Ishikawa (cell line): ENCODE measurements around the gene PNMA5.

Experiments
- CEBPB ChIP-seq: IDR thresholded peaks from 2 replicates; pipeline ENCODE4 v1.6.1; 2012
- CREB1 ChIP-seq: IDR thresholded peaks from 2 replicates; pipeline ENCODE4 v1.6.1; 2012; ENCODE audit warnings: low read depth
- EGR1 ChIP-seq: IDR thresholded peaks from 2 replicates; pipeline ENCODE4 v1.6.1; 2012
- EP300 ChIP-seq: IDR thresholded peaks from 2 replicates; pipeline ENCODE4 v1.6.1; 2012; ENCODE audit warnings: borderline replicate concordance
- FOXM1 ChIP-seq: IDR thresholded peaks from 2 replicates; pipeline ENCODE4 v1.6.1; 2012; ENCODE audit warnings: low read depth, borderline replicate concordance
- NFIC ChIP-seq: IDR thresholded peaks from 2 replicates; pipeline ENCODE4 v1.6.1; 2012
- RAD21 ChIP-seq: IDR thresholded peaks from 2 replicates; pipeline ENCODE4 v1.6.1; 2012; ENCODE audit warnings: low read depth
- TAF1 ChIP-seq: IDR thresholded peaks from 2 replicates; pipeline ENCODE4 v1.6.1; 2012; ENCODE audit warnings: low read depth, mild to moderate bottlenecking
- TCF12 ChIP-seq: IDR thresholded peaks from 2 replicates; pipeline ENCODE4 v1.6.1; 2012; ENCODE audit warnings: low read depth
- TEAD4 ChIP-seq: IDR thresholded peaks from 2 replicates; pipeline ENCODE4 v1.6.1; 2012
- YY1 ChIP-seq: IDR thresholded peaks from 2 replicates; pipeline ENCODE4 v1.6.1; 2012; ENCODE audit warnings: low read depth
- ZBTB7A ChIP-seq: IDR thresholded peaks from 2 replicates; pipeline ENCODE4 v1.6.1; 2012; ENCODE audit warnings: low read depth
- TF ChIP-seq, protein P1 (sequence below): IDR thresholded peaks from 2 replicates; pipeline ENCODE4 v1.6.1; 2012
- TF ChIP-seq, protein P2 (sequence below): IDR thresholded peaks from 2 replicates; pipeline ENCODE4 v1.6.1; 2012
- TF ChIP-seq, protein P3 (sequence below): IDR thresholded peaks from 2 replicates; pipeline ENCODE4 v1.6.1; 2012; ENCODE audit warnings: low read depth, mild to moderate bottlenecking

PNMA5 gene

DNA sequence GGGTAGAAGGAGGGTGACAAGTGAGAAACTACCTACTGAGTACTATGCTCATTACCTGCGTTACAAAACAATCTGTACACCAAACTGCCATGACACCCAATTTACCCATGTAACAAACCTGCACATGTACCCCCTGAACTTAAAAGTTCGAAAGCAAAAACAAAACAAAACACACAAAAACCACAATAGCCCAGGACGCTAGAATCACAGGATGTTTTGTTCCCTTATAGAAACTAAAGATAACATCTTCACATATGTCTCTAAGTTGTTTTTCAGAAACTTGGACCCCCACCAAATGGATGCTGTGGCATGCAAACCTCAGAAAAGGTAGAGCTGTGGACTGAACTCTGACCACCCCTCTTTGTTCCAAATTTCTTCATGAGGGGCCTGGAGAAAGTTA is 25.2 kb upstream of the PNMA5 start:
- TF ChIP-seq ZBTB7A (no peak), CEBPB (no peak), RAD21 (no peak), FOXM1 (no peak), TAF1 (no peak)
- TF ChIP-seq, protein P1, sequence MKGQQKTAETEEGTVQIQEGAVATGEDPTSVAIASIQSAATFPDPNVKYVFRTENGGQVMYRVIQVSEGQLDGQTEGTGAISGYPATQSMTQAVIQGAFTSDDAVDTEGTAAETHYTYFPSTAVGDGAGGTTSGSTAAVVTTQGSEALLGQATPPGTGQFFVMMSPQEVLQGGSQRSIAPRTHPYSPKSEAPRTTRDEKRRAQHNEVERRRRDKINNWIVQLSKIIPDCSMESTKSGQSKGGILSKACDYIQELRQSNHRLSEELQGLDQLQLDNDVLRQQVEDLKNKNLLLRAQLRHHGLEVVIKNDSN, result no peak

DNA sequence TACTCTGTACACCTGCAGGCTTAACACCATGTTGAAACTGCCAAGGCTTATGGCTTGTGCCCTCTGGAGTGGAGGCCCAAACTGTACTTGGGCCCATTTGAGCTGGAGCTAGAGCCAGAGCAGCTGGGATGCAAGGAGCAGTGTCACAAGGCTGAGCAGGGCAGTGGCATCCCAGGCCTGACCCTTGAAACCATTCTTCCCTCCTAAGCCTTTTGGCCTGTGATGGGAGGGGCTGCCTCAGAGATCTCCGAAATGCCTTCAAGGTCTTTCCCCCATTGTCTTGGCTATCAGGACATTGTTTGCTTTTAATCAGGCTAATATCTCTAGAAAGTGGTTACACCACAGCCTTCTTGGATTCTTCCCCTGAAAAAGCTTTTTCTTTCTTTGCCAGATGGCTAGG is 10.9 kb upstream of the PNMA5 start:
- no peak for TF ChIP-seq YY1
- TF ChIP-seq EGR1, result no peak
- TF ChIP-seq TCF12, result no peak
- TF ChIP-seq EP300, result no peak
- no peak for TF ChIP-seq FOXM1
- no peak for TF ChIP-seq ZBTB7A
- no peak for TF ChIP-seq NFIC
- TF ChIP-seq, protein P2, sequence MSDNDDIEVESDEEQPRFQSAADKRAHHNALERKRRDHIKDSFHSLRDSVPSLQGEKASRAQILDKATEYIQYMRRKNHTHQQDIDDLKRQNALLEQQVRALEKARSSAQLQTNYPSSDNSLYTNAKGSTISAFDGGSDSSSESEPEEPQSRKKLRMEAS, result no peak
- TF ChIP-seq, protein P1, result no peak
- TF ChIP-seq TEAD4, result no peak
- TF ChIP-seq RAD21, result no peak
- no peak for TF ChIP-seq CREB1
- no peak for TF ChIP-seq TAF1
- no peak for TF ChIP-seq CEBPB
- TF ChIP-seq, protein P3, sequence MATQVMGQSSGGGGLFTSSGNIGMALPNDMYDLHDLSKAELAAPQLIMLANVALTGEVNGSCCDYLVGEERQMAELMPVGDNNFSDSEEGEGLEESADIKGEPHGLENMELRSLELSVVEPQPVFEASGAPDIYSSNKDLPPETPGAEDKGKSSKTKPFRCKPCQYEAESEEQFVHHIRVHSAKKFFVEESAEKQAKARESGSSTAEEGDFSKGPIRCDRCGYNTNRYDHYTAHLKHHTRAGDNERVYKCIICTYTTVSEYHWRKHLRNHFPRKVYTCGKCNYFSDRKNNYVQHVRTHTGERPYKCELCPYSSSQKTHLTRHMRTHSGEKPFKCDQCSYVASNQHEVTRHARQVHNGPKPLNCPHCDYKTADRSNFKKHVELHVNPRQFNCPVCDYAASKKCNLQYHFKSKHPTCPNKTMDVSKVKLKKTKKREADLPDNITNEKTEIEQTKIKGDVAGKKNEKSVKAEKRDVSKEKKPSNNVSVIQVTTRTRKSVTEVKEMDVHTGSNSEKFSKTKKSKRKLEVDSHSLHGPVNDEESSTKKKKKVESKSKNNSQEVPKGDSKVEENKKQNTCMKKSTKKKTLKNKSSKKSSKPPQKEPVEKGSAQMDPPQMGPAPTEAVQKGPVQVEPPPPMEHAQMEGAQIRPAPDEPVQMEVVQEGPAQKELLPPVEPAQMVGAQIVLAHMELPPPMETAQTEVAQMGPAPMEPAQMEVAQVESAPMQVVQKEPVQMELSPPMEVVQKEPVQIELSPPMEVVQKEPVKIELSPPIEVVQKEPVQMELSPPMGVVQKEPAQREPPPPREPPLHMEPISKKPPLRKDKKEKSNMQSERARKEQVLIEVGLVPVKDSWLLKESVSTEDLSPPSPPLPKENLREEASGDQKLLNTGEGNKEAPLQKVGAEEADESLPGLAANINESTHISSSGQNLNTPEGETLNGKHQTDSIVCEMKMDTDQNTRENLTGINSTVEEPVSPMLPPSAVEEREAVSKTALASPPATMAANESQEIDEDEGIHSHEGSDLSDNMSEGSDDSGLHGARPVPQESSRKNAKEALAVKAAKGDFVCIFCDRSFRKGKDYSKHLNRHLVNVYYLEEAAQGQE, result no peak

DNA sequence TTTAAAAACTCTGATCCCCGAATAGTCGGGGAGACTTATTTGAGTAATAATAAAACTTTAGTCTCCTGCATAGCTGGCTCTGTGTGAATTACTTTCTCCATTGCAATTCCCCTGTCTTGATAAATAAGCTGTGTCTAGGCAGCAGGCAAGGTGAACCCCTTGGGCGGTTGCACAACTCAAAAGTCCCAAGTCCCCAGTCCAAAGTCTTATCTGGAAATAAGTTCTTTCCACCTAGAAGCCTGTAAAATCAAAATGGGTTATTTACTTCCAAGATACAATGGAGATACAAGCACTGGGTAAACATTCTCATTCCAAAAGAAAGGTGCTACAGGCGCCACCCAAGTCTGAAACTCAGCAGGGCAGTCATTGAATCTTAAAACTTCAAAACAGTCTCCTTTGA is 10.1 kb upstream of the PNMA5 start:
- TF ChIP-seq, protein P1, result no peak
- TF ChIP-seq CREB1 (no peak), ZBTB7A (no peak), NFIC (no peak), TEAD4 (no peak), CEBPB (no peak), FOXM1 (no peak), RAD21 (no peak), EGR1 (no peak), EP300 (no peak)
- TF ChIP-seq, protein P3, result no peak
- TF ChIP-seq, protein P2, result no peak

DNA sequence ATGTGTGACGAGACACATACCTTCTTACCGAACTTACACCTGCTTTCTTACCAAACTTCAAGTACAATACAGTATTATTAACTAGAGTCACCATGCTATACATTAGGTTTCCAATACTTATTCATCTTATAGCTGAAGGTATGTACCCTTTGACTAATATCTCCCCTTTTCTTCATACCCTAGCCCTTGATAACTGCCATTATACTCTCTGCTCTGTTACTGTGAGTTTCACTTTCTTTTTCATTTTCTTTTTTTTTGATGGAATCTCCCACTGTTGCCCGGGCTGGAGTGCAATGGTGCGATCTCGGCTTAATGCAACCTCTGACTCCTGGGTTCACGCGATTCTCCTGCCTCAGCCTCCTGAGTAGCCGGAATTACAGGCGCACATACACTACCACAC is 3.4 kb upstream of the PNMA5 start:
- TF ChIP-seq, protein P3, result no peak
- no peak for TF ChIP-seq CREB1
- TF ChIP-seq TCF12, result no peak
- no peak for TF ChIP-seq TAF1
- TF ChIP-seq NFIC, result no peak

DNA sequence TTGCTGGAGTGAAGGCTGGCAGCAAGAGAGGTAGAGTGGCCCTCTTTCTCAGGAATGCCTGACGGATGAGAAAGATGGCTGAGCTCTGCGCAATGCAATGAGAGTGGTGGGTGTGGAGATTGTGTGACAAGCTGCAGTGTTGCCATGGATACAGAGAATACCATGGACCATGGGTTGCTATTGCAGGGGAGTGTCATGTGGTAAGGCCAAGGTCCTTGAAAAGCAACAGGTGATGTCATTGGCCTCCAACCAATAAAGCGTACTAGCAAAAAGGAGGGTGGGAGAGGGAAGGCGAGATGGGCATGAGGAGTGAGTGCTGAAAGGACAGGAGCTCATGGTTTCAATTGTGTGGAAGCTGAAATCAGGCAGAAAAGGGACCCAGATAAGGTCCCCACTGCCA is 1.8 kb downstream of the PNMA5 start:
- TF ChIP-seq, protein P3, result no peak
- TF ChIP-seq NFIC (no peak), TEAD4 (no peak), CEBPB (no peak), YY1 (no peak), TAF1 (no peak), RAD21 (no peak), EGR1 (no peak), FOXM1 (no peak), CREB1 (no peak), EP300 (no peak), TCF12 (no peak), ZBTB7A (no peak)
- TF ChIP-seq, protein P1, result no peak
- TF ChIP-seq, protein P2, result no peak
